Head of caudate nucleus (tissue), 42 donors: ENCODE measurements around the gene PHLDB3.

ENCODE experiments used
- DNase-seq, 42 donors: peaks; one replicate each; pipeline versions ENCODE4 v3.0.0 to v3.0.0-alpha.2; 2020 to 2021; ENCODE audit warnings: mixed read lengths in 7 of 42
- intact Hi-C: fragments of 100-400 bp; cut with DNase I; formaldehyde crosslinking; loops from one replicate; pipeline ENCODE4 v1.15.0; 2022

PHLDB3 gene

DNA sequence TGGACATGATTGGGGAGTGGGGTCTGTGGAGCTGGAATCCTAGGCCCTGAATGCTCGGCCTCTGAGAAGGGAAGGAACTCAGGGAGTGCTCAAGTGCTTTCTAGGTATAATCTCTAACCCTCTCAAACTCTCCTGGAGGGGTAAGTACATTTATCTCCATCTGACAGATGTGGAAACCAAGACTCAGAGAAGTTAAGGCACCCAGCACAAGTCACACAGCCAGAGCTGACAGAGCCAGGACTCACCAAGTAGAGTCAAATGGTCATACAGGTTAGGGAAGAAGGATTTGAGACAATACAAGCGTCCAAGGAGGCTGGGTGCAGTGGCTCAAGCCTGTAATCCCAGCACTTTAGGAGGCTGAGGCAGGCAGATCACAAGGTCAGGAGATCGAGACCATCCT lies 26.2 kb downstream of the PHLDB3 start:
- intact Hi-C loops, result no loop called here
- no peak for DNase-seq

DNA sequence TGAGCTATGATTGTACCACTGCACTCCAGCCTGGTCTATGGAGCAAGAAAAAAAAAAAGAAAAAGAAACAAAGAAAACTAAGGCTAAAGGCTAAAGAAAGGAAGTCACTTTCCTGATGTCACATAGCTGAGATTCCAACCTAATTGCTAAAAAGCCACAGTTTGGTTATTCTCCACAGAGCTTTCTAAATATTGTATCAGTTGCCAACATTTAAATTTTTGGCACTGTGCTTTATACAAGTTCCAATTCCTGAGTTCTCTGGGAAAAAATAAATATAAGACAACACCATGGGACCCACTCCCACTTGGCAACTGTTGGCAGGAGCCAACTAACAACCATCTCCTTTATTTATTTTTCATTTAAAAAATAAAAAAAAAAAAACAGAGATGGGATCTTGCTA lies 27.9 kb downstream of the PHLDB3 start:
- intact Hi-C loops, result no loop called here
- no peak for DNase-seq

DNA sequence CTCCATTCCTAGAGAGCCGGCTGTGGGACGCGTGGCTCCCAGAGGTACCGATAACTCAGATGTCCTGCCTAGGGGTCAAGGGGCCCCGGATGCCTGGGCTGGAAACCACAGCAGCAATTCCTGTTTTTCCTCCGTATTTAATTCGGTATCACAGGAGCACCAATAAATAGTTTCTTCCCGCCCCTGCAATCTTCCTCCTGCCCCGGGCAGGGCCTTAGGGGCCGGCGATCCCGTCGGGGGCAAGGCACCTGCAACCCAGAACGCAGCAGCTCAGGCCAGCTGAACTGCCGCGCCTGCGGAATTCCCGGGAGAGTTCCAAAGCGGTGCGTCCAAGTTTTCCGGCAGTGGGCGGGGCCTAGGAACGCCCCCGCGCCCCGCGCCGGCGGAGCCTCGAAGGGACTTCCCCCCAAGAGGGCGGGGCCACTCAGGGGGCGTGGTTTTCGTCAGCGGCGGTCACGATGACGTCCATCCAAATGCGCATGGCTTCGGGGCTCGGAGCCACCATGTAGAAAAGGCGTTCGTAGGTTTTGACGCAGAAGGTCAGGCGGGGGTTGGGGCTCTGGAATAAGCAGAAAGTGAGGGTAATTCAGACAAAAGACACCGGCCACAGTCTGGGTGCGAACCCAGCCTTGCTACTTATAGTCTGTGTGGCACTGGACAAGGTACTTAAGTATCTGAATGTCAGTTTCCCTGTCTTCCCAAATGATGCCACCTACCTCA lies 29.4 kb downstream of the PHLDB3 start:
- peak; percentile 79 to 95 (median 90) for DNase-seq
- intact Hi-C loops, result no loop called here

DNA sequence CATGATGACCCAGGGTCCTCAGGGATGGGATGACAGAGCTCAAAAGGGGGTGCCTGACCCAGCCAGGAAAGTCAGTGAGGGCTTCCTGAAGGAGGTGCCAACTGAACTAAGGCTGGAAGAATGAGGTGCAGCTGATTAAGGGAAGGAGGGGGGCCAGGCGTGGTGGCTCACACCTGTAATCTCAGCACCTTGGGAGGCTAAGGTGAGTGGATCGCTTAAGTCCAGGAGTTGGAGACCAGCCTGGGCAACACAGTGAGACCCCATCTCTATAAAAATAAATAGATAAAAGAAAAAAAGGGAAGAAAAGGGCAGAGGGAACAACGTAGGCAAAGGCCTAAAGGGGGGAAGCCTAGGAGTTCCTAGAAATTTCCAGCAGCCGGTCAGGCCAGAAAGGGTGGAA lies 30.1 kb downstream of the PHLDB3 start:
- no peak for DNase-seq
- intact Hi-C loops, result no loop called here

DNA sequence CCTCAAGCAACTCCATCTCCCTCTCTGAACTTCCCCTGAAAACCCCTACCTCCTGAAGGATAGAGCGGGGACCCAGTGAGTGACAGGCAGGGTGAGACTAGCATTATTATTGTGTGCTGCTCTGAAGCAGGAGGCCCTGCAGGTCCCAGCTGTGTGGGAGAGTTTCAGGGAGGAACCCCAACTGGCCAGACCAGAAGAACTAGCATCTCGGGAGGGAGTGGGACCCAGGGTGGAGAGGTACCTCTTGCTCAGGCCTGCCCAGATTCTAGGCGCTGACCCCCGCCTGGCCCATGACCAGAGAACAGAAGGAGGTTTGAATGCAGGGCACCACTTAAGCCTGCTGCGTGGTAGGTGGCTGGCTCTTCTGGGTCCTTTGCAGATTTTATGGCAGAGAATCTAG lies 33.5 kb downstream of the PHLDB3 start:
- intact Hi-C loops, result no loop called here
- no peak for DNase-seq

DNA sequence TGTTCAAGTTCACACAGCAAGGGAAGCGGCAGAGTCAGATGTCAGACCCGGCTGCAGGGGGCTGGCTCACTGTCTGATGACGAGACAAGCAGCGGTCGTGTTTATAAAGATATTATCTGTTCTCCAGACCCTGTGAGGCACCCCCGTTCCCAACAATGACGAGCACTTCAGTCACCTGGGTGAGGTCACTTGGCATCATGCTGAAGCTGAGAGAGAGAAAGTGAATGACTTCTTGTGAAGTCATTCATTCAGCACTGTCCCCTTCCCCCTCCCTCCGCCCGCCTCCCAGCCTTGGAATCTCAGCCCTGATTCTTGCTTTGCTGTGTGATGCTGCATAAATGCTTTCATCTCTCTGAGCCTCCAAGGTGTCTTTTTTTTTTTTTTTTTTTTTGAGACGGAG lies 34.3 kb downstream of the PHLDB3 start:
- DNase-seq, result no peak
- intact Hi-C loops, result no loop called here

DNA sequence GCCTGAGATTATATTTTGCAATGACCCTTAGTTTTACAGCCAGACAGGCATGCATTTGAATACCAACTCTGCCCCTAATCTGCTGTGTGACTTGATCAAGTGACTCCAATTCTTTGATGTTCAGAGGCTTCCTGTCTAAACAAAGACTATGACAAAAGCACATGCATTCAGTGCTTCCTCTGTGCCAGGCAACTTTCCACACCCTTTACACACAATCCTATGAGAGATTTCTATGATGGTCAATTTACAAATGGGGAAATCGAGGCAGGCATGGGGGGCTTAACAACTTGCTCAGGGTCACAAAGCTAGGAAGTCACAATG lies 35.4 kb downstream of the PHLDB3 start:
- intact Hi-C loops, result no loop called here
- DNase-seq, result no peak

DNA sequence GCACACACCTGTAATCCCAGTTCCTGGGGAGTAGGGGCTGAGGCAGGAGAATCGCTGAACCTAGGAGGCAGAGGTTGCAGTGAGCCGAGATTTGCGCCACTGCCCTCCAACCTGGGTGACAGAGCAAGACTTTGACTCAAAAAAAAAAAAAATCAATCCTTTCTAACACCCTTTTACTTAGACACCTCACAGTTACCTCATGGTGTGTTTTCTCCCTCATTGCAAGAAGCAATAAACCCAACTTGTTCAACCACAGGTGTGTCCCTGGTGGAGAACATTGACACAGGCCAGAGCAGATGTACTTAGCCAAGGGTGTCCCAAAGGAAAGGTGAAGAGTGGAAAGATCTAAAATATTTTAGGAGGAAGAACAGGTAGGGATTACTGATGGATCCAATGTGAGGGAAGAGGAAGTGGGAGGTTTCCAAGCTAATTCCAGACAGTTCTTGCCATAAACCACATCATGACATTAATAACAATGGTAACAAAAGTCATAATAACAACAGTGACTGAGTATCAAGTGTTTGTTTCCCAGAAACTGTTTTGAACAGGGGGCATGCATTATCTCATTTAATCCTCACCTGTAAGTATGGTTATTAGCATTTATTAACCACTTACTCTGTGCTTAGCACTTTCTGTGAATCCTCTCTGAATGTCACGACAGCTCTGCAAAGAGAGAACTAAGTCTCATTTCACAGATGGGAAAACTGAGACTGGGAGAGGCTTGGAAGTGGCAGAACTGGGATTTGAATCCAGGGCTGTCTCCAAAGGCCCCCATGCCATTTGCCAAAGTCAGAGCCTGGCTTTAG lies 36.0 kb downstream of the PHLDB3 start:
- no peak for DNase-seq

DNA sequence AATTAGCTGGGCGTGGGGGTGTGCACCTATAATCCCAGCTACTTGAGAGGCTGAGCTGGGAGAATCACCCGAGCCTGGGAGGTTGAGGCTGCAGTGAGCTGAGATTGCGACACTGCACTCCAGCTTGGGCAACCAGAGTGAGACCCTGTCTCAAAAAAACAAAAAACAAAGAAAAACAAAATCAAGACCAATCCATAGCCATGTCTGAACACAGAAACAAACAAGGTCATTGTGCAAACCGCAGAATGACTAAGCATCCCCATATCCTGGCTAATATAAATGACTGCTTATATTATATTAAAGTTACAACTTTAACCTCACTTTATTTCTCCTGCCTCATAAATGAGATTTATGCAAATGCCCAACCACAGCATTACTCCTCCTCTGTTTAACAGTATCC lies 36.8 kb downstream of the PHLDB3 start:
- intact Hi-C loops, result no loop called here
- DNase-seq, result no peak

More for the DNA sequence above, 36.0 kb downstream of the PHLDB3 start:
- intact Hi-C loops, result no loop called here

DNA sequence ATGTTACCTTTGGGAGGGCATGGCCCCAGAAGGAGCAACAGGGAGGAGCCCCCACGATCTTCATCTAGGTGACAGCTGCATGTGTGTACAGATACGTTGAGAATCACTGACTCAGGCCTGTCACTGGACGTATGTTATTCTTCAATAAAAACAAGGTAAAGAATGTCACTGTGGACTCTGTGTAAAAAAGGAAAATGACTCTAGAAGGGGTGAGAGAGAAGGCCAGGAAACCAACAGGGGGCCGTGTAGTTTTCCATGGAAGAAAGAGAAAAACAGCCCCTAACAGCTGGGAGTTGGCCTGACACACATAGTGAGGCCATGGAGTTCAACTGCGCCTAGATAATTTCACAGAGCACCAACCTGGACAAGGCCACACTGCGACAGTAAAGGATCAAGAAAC lies 37.3 kb downstream of the PHLDB3 start:
- no peak for DNase-seq
- intact Hi-C loops, result no loop called here

DNA sequence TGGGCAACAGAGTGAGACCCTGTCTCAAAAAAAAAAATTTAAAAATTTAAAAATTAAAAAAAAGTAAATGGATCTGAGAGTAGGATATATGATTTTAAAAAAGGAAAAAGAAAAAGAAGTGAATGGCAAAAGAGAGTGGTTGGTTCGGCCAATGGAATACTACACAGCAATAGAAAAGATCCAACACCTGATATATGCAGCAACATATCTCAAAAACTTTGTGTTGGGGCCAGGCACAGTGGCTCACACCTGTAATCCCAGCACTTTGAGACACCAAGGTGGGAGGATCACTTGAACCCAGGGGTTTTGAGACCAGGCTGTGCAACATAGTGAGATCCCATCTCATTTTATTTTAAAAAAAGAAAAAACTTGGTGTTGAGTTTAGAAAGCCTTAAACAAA lies 37.8 kb downstream of the PHLDB3 start:
- intact Hi-C loops, result no loop called here
- DNase-seq, result no peak

DNA sequence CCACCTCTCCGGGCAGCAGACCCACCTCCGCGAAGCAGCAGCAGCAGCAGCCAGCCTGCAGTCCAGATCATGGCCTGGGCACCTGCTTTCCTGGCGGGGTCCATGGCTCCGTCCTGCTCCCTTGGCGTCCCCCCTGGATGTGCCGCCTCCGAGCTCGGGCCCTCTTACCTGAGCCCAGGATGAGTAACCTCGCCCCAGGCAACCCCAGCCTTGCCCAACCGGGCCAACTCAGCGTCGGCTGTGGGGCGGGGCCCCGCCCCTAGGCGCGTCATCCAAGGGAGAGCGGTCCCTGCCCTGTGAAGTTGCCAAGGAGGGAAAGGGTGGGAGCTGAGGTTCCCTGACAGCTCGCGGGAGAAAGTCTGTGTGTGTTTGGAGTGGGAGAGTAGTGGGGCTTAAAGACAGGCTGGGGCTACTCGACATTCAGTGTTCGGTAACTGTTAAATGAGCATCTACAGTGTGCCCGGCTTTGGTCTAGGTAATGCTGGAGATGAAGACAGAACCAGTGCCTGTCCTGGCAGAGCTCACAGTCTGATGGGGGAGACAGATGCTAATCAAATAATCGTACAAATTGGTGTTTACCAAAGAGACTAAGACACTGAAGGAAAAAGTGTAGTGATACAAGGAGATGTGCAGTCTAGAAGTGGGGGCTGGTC lies 39.0 kb downstream of the PHLDB3 start, which contains the start of gene LYPD3:
LYPD3 (minus strand) TSS at position 141 of the 653 bp plus-strand sequence; CDS start at position 104, 37 bp downstream.
- no peak for DNase-seq
- intact Hi-C loops, result no loop called here

DNA sequence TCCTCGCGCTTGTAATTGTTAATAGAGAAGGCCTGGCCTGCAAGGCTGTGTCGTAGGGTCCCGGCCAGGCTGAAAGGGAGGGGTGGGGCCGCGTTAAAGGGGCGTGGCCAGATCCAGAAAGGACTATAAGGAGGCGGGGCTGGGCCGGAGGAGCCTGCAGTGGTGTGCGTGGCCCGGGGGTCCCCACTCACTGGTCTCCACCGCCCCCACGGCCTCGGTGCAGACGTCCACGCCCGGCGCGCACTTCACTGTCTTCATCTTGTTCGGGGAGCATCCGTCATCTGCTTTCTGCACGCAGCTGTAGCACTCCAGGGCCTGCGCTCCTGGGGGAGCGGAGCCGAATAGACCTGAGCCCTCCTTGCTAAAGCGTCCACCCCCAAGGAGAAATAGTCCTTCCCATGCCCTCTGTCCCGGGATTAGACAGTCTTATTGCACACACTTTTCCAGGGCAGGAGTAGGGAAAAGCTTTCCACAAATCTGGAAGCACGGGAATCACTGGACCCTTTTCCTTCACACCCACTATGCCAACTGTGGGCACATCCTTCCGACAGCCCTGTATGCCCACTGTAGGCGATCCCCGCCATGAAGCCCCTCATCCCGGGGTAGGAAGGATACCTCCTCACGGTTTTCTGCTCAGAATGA lies 40.3 kb downstream of the PHLDB3 start:
- DNase-seq, result peak; percentile 48 to 84 (median 68)
- intact Hi-C loops, result no loop called here

DNA sequence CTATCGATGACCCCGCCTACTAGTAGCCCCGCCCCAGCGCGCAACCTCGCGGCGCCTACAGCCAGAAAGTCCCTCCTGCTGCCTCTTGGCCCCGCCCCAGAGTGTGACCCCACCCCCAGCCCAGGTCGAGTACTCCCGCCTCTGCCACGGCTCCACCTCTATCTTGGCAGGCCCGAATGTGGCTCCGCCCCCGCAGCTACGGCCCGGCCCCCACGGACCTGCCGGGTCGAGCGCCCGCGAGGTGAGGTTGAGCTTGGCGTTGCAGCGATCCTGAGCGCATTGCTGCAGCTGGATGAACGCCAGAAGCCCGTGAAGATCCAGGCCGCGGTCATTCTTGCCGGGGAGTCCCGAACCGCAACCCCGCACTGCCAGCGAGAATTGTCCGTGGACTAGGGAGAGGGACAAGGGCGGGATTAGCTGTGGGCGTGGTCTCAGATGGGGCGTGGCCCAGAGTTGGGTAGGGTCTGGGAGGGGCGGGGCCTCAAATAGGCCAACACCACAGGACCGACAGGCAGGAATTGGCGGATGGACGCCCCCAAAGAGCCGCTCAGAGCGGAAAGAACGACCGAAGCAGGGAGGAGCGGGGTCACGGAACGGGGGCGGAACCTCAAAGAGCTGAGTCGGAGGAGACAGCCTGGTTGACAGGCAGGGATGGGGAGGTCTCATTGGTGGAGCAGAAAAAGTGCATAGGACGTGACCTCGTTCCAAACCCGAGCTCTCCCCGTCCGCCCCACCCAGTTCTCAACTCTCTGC lies 41.0 kb downstream of the PHLDB3 start:
- peak; percentile 84 to 96 (median 93) for DNase-seq
- intact Hi-C loops, result no loop called here

DNA sequence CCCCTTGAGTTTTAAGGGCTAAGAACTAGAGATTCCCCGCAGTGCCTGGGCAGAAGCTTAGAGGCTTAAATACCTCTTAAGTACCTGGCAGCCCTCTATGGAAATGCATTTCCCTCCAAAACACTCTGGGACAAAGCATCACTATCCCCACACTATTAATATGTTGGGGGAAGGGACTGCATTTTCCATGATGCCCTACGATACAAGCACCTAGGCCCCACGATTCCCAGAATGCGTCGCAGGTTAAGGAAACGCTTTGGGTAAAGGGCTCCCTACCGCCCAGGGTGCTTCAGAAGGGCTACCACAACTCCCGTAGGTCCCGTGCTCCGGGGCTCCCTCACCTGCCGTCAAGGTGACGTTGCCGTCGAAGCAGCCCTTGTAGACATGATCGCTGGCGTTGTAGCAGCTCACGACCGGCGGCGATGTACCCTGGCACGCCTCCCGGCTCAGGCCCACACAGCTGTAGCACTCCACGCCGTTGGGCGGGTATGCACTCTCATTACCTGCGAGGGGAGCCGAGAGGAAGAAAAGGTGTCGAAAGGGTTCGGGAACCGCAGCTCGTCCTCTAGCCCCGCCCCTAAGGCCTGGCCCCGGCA lies 41.7 kb downstream of the PHLDB3 start:
- no peak for DNase-seq
- intact Hi-C loops, result no loop called here

DNA sequence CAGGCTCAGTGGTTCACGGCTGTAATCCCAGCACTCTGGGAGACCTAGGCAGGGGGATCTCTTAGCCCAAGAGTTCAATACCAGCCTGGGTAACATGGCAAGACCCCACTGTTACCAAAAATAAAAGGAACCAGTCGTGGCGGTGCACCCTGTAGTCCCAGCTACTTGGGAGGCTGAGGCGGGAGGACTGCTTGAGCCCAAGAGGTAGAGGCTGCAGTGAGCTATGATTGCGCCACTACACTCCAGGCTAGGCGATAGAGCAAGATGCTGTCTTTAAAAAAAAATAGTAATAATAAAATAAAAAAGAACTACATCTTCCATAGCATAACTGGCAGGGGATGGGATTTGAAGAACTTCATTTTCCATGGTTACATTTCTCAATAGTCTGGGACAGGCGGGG lies 42.2 kb downstream of the PHLDB3 start:
- intact Hi-C loops, result no loop called here
- no peak for DNase-seq

DNA sequence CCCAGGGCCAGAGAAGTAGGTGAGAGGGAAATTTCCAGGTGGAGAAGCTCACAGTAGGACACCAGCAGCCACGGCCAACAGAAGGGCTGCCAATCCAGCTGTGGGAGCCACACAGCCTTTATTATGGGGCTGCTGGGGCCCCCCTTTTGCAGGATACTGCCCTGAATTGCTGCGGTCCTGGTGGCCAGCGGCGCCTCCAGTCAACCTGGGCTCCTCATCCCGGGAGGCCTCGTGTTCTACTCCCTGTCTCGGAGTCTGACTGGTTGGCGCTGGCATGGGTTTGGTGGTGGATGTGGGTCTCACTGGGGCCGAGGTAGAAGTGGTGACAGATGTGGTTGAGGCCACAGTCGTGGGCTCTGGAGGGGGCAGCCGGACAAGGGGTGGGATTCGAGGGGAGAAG lies 43.2 kb downstream of the PHLDB3 start:
- intact Hi-C loops, result no loop called here

DNA sequence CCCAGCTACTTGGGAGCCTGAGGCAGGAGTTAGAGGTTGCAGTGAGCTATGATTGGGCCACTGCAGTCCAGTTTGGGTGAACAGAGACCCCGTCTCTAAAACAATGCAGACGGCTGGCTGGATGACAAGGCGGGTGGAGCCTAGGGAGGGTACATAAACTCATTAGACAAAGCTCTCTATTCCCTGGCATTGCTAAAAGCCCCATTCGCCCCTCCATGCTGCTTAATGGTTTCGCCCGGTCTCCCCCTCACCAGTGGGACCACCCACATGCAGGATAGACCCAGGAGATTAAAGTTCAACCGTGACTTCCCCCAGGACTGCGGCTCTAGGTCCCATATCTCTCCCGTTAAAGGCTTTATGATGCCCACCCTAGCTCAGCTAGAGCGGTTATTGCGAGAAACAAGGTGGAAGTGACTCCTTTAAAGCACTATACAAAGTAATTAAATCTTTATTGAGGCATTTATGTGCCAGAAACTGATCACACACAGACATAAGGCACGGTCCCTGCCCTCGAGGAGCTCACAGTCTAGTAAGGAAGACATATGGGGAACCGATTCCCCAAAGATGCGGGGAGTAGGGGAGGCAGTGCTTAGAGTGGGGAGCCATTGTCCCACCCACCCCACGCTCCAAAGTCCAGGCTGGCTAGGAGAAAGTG lies 44.1 kb downstream of the PHLDB3 start:
- DNase-seq, result no peak
- intact Hi-C loops, result no loop called here

More for the DNA sequence above, 43.2 kb downstream of the PHLDB3 start:
- no peak for DNase-seq
